ENCODE results near the gene C10orf105. TPM values are rescaled to one million over a fixed set of nuclear protein-coding genes. Genes with fewer than 3 reads are reported as not detected.

C10orf105 gene
- total RNA-seq, 2 donors from 2014 or later, result 0.23 to 0.24 TPM

- no peak for DNase-seq (ENCODE audit: low spot score)
- intact Hi-C loops (cut with DNase I), result no loop called here
Observed at GRCh38 chr10:71742301-71743088, 22.9 kb upstream of the C10orf105 start.

GRCh38 chr10:71741671-71742070 is 22.1 kb upstream of the C10orf105 start:
- no peak for DNase-seq (ENCODE audit: low spot score)
- intact Hi-C loops (cut with DNase I), result no loop called here

GRCh38 chr10:71741029-71741428 is 21.5 kb upstream of the C10orf105 start:
- intact Hi-C loops (cut with DNase I), result no loop called here
- DNase-seq (ENCODE audit: low spot score), result no peak

GRCh38 chr10:71740069-71740653 is 20.6 kb upstream of the C10orf105 start:
- peak; percentile 87 for DNase-seq (ENCODE audit: low spot score)
- intact Hi-C loops (cut with DNase I), result no loop called here

- intact Hi-C loops (cut with DNase I), result no loop called here
- DNase-seq (ENCODE audit: low spot score), result no peak
Observed at GRCh38 chr10:71739358-71739900, 19.9 kb upstream of the C10orf105 start.

- intact Hi-C loops (cut with DNase I), result no loop called here
Observed at GRCh38 chr10:71737834-71738197, 18.2 kb upstream of the C10orf105 start.

GRCh38 chr10:71737001-71737833 is 17.6 kb upstream of the C10orf105 start:
- intact Hi-C loops (cut with DNase I), result no loop called here
- no peak for DNase-seq (ENCODE audit: low spot score)

More at GRCh38 chr10:71737834-71738197, 18.2 kb upstream of the C10orf105 start:
- no peak for DNase-seq (ENCODE audit: low spot score)

GRCh38 chr10:71736570-71736952 is 17.0 kb upstream of the C10orf105 start:
- no peak for DNase-seq (ENCODE audit: low spot score)
- intact Hi-C loops (cut with DNase I), result no loop called here

- intact Hi-C loops (cut with DNase I), result no loop called here
- peak; percentile 81 for DNase-seq (ENCODE audit: low spot score)
Observed at GRCh38 chr10:71735709-71736569, 16.4 kb upstream of the C10orf105 start.

GRCh38 chr10:71734797-71735196 is 15.2 kb upstream of the C10orf105 start:
- intact Hi-C loops (cut with DNase I), result loop anchor here in 1 of 2 donors (1.0 kb wide), 1 partner anchor 49 kb away; no protein-coding TSS in a partner anchor
- no peak for DNase-seq (ENCODE audit: low spot score)

- intact Hi-C loops (cut with DNase I), result no loop called here
Observed at GRCh38 chr10:71731791-71732190, 12.2 kb upstream of the C10orf105 start.

GRCh38 chr10:71729161-71729636 is 9.6 kb upstream of the C10orf105 start:
- intact Hi-C loops (cut with DNase I), result no loop called here
- DNase-seq (ENCODE audit: low spot score), result no peak

More at GRCh38 chr10:71731791-71732190, 12.2 kb upstream of the C10orf105 start:
- no peak for DNase-seq (ENCODE audit: low spot score)

GRCh38 chr10:71727738-71728737 is 8.5 kb upstream of the C10orf105 start:
- peak; percentile 91 for DNase-seq (ENCODE audit: low spot score)
- intact Hi-C loops (cut with DNase I), result no loop called here

GRCh38 chr10:71727105-71727737 is 7.6 kb upstream of the C10orf105 start:
- no peak for DNase-seq (ENCODE audit: low spot score)
- intact Hi-C loops (cut with DNase I), result no loop called here

GRCh38 chr10:71726580-71727104 is 7.1 kb upstream of the C10orf105 start:
- DNase-seq (ENCODE audit: low spot score), result no peak
- intact Hi-C loops (cut with DNase I), result no loop called here

- intact Hi-C loops (cut with DNase I), result no loop called here
- DNase-seq (ENCODE audit: low spot score), result no peak
Observed at GRCh38 chr10:71725998-71726579, 6.5 kb upstream of the C10orf105 start.
